Liver (tissue), 3 donors: Measurements from ENCODE around the gene PDXK.

Experiments used
- ATF3 ChIP-seq: IDR thresholded peaks from 2 replicates; pipeline ENCODE4 v1.6.1; 2016; ENCODE audit warnings: antibody characterized with exemption
- FOXA1 ChIP-seq: IDR thresholded peaks from 2 replicates; pipeline ENCODE4 v1.6.1; 2016; ENCODE audit warnings: antibody characterized with exemption
- HNF4A ChIP-seq, 2 donors: conservative IDR thresholded peaks; 2 replicates each; pipeline ENCODE4 v1.6.1; 2016; ENCODE audit warnings: antibody characterized with exemption in 2 of 2, mild to moderate bottlenecking in 2 of 2
- HNF4G ChIP-seq: IDR thresholded peaks from 2 replicates; pipeline ENCODE4 v1.6.1; 2016; ENCODE audit warnings: antibody characterized with exemption
- JUND ChIP-seq, 2 donors: IDR thresholded peaks; 2 replicates each; pipeline ENCODE4 v1.6.1; 2016; ENCODE audit warnings: antibody characterized with exemption in 2 of 2
- NR2F2 ChIP-seq: IDR thresholded peaks from 2 replicates; pipeline ENCODE4 v1.6.1; 2016; ENCODE audit warnings: antibody characterized with exemption
- TF ChIP-seq, protein P1 (sequence below): fragments of 150-350 bp; IDR thresholded peaks from 2 replicates; pipeline ENCODE4 v1.5.1; 2017; ENCODE audit warnings: improper control_type of control experiment, low read depth, low read length; ENCODE audit not compliant: missing input control
- donor health status: healthy.
- donor health status: healthy.

DNA sequence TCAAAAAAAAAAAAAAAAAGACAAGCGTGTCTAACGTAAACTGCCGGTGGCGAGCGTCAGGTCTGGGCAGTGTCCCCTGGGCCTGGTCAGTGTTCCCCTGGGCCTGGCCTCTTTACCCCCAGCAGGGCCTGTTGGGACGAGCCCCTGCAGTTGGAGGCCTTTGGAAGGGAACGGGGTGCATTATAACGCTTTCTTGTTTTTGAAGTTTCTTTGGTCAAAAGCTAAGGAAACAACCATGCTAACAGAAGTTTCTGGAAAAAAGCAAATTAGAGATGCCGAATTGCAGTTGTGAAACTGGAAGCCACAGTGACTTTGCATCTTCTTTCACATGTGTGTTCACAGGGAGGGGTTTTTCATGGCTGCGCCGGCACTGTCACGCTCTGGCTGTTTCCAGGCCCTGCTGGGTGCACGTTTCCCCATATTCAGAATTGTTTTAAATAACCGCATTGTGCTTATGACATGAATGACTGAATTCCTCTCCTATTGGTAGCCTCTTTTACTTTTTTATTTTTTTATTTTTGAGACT lies 86.4 kb downstream of the PDXK start:
- TF ChIP-seq HNF4G = no peak
- no peak for TF ChIP-seq JUND (IDR thresholded peaks at IDR 0.05)
- TF ChIP-seq, protein P1, sequence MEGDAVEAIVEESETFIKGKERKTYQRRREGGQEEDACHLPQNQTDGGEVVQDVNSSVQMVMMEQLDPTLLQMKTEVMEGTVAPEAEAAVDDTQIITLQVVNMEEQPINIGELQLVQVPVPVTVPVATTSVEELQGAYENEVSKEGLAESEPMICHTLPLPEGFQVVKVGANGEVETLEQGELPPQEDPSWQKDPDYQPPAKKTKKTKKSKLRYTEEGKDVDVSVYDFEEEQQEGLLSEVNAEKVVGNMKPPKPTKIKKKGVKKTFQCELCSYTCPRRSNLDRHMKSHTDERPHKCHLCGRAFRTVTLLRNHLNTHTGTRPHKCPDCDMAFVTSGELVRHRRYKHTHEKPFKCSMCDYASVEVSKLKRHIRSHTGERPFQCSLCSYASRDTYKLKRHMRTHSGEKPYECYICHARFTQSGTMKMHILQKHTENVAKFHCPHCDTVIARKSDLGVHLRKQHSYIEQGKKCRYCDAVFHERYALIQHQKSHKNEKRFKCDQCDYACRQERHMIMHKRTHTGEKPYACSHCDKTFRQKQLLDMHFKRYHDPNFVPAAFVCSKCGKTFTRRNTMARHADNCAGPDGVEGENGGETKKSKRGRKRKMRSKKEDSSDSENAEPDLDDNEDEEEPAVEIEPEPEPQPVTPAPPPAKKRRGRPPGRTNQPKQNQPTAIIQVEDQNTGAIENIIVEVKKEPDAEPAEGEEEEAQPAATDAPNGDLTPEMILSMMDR = no peak
- no peak for TF ChIP-seq HNF4A (conservative IDR thresholded peaks at IDR 0.05)
- no peak for TF ChIP-seq FOXA1
- TF ChIP-seq NR2F2 = no peak
- no peak for TF ChIP-seq ATF3
